HG02642 (cell line): ENCODE results near the gene P4HTM.

Experiments
- ATAC-seq: cut with Tn5 transposase; IDR thresholded peaks from one replicate; pipeline ENCODE4 v1.9.1; 2021; ENCODE audit warnings: mild to moderate bottlenecking; ENCODE audit not compliant: unreplicated experiment, poor library complexity

P4HTM gene

DNA sequence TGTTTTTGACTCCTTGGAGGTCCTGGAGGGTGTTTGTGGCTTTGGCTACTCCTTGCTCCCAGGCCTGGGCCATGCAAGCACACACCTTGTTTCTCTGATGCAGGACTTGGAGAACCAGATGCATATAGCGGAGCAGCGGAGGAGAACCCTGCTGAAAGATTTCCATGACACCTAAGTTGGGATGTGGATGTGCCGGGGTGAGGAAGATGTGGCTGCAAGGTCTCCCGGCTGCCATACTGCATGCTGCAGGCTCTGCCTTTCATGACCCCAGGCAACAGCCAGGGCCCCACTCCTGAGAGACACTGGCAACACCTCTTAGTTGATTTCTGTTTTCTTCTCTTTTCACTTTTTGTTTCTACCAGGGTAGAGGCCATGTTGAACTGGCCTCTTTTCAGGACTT is 6.9 kb upstream of the P4HTM start:
- no peak for ATAC-seq

DNA sequence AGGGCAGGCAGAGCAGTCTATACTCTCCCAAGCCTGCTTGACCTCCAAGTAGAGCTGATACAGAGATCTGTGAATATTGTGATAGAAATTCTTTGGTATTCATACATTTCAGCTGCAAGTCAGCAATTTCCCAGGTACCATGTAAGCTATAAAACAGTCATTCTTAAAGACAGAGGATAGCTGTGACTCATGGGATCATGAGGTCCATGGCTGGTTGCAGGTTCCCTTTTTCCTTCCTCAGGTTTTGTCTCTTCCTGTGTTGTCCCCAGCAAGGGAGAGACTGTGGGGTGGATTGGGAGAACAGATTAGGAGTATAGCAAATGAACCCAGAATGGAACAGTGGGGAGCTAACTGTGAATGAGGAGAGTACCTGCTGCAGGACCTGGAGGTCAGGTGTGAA is 5.4 kb upstream of the P4HTM start:
- ATAC-seq, result no peak

DNA sequence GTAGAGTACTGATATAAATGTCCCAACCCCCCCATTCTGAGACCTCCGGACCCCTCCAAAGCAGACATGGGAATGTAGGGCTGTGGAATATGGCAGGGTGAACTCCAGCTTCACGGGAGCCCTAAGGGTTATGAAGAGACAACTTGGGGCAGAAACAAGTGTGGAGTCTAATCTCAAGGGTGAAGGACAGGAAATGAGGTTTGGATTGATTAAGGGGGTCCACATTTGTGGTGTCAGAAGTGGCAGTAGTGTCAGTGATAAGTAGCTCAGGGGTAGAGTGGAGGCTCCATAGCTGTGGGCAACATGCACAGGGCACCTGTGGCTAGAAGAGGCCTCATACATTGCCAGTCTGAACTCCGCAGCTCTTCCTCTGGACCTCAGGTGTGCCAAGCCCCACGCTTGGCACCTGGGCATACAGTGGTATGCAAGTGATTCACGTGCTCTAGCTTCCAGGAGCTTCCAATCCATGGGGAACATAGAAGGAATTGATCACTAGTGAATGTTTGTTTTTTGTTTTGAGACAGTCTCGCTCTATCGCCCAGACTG is 4.1 kb upstream of the P4HTM start:
- no peak for ATAC-seq

DNA sequence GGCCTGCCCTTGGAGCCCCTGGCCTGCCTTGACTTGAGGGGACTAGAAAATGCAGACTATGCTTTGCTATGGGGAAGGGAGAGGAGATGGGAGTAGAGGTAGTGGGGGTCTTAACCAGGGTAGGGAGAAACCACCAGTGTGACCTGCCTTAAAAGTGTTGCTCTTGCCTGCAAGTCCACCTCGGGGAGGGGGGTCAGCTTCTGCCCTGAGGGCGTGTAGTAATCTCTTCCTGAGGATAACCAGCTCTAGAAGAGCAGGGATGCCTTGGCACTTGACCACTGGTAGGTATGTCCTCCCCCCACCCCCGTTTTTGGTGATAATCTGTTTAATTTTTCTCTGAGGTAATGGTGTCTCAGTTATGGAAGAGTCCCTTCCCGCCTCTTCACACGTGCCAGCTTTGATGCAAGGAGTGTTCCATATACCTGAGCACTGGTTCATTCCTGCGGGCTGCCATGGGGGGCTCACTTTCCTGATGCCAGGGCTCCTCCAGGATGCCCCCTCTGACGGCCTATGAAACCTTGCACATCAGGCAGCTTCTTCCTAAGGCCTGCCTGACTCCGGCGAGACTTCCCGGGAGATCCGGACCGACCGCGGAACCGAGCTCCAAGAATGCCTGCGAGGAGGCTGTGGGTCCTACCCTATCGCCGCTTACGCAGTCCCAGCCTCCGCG is 780 bp upstream of the P4HTM start:
- no peak for ATAC-seq

DNA sequence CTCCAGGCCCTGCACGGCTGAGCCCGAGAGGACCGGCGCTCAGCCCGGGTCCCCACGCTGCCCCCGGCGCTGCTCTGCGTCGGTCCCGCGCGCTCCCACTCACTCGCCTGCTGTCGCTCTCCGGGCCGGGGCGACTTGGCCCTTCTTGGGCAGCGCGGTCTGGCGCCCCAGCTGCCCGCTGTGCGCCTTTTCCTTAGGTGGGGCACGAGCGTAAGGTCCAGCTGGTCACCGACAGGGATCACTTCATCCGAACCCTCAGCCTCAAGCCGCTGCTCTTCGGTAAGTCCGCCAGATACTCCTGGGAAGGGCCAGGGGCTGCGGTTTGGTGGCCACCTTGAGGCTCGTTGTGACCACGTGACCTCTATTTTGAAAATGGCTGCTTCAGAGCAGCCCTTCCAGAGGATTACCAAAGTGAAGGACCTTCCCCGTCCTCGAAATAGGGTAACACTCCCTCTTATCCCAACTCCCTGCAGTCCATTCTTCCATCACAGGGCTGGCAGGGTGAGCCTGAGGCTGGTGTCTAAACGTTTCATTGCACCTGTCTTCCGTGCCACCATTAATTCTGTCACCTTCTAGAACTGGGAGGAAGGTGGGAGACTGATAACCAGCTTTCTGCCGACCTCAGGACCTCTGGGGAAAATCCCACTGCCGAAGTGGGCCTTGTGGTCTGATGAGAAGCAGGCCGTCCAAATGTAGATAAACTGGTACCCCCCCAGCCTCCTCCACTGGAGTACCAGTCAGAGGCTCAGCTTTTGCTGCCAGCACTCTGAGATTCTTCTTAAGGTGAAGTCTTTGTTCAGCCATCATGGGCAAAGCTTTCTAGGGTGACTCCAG is 812 bp downstream of the P4HTM start:
- ATAC-seq, result peak; percentile 15

DNA sequence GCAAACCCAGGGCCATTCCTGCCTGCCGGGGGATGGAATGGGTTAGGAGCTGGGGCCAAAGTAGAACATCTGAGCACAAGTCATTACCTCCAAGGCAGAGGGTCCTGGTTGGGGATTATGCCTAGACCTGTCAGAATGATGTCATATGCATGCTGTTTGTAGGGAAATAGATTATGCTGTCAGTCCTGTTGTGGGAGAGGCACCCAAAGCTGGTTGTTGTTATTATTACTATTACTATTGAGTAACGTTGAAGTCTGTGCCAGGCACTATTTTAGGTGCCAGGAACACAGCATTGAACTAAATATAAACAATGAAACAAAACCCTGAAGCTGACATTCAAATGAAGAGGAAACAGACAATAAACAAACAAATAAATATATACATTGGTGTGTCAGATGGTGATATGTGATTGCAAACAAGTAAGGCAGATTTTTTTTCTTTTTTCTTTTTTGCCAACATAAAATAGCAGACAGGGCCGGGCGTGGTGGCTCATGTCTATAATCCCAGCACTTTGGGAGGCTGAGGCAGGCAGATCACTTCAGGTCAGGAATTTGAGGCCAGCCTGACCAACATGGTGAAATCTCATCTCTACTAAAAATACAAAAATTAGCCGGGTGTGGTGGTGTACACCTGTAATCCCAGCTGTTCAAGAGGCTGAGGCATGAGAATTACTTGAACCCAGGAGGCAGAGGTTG is 2.0 kb downstream of the P4HTM start:
- no peak for ATAC-seq

DNA sequence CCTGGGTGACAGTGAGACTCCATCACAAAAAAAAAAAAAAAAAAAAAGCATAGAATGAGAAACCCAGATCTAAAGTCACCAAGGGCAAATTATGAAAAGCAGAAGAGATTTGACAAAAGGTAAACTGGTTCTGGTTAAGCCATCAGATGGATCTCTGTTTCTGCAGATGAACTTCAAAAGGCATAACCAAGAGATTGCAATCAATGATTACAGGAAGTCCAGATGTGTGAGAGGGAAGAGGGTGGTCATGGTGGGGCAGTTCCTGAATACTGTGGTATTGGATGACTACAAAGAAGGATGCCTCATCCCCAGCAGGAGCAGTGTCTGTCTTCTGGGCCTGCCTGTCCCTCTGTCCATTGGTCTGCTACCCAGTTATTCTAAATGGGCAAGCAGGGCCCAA is 3.8 kb downstream of the P4HTM start:
- ATAC-seq, result no peak

DNA sequence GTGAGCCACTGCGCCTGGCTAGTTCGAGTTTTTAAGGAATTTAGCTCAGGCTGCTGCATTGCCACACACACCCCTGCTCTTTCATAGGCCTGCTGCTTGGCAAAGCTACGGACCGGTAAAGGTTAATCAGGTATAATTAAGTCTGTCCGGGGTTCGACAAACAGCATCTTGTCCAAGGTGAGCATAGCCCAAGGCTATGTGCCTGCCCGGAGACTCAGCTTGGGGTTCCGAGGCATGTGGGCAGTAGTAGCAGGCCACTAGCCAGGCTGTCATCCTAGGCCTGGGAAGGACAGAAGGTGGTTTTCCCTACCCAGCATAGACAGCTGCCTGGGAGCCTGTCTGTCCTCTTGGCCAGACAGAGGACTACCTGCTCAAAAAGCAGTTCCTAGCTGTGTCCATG is 6.6 kb downstream of the P4HTM start:
- no peak for ATAC-seq

DNA sequence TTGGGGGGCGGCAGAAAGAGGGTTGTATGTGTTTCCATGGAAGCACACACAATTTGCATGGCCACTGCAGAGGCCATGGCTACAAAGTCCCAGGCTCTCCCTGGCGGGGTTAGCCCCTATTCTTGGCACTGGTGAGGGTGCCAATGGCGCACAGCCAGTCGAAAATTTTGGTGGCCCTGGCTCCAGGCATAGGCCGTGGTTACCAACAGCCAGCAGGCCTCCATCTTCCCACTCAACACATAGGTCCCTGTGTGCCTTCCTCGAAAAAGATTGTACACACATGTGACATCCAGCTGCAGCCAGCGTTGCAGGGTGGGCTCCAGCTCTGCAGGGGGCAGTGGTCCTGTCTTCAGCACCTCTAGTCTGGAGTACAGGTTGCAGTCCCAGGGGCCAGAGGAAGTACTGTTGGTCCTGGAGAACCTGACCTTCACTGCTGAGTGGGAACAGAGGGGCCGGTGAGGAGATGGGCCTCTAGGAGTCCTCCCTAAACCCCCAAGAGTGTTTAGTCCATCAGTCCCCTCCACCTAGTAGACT is 7.1 kb downstream of the P4HTM start:
- no peak for ATAC-seq

DNA sequence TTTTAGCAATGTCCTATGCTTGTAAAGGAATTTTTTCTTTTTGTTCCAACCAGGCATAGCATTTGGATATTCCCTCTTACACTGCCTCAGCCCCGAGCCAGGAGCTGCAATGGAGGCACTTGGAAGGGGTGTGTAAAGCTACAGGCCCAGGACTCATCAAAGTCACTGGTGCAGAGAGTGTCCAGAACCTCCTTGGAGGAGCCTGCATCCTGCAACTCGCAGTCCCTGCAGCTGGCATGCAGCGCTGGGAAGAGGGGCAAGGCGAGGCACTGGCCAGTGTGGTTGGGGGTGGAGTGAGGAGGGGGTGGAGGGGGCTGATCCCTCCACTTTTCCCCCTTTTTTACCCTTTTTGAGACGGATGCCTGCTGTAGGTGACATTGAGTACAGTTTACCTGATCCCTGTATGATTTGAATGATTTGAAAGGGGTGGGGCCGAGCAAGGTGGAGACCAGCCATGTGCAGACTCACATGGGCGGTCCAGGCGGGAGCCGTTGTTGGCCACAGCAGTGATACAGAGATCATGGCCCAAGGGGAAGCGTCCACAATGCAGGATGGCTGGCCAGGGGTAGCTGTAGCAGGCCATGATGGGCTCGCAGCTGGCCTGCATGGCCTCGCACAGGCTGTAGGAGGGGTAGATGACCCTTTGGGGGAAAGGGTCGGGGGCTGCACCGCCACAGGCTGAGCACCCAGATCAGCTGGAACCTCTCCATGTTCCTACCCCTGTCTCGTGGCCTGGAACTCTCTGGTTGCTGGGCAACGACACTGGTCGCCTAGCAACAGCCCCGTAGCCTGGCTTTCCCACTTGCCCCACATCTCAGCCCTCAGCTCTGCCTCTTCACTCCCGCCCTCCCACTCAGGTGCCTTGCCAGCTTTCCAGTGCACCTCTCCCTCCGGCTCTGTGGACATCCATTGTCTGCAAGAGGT is 7.9 kb downstream of the P4HTM start:
- ATAC-seq, result no peak

DNA sequence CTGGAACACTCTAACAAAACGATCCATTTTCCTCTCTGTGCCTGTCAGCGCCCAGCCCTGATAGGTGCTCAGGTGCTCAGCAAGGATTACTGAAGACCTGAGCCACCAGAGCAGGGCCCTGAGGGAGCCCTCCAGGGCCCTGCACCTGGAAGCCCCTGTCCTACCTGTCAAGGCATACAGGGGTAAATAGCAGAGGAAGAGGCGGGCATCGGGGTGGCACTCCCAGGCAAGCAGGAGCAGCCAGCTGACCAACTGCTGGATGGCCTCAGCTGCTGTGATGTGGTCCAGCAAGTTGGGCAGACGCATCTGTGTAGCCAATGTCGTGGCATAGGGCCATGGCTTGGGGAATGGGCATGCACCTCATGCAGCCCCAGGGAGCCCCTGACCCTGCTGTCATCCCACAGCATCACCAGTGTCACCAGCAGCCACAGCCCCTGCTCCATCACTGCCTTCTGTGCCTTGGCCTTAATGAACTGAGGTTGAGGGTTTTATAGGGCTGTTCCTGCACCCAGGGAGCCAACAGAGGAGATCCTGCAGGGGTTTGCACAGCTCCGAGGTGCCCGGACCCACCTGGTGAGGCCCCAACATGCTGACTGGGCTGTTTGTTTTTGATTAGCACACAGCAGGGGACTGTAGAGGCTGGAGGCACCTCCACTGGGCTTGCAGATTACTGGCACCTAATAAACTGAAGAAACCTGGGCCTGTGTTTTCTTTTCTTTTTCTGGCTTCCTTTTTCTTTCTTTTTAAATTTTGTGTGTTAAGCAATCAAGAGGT is 9.2 kb downstream of the P4HTM start:
- no peak for ATAC-seq

DNA sequence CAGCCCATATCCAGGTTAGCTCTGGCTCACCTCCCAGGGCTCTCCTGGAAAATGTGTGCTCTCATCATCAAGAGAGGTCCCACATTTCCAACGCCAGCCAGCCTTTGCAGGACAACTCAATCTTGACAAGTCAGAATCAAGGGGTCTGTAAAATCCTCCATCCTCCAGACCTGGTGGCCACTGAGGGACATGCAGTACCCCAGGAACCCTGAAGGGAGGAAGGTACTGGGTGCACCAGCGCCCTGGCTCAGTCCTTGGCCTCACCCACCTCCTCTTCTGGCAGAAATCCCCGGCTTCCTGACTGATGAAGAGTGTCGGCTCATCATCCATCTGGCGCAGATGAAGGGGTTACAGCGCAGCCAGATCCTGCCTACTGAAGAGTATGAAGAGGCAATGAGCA is 11.1 kb downstream of the P4HTM start:
- ATAC-seq, result no peak

DNA sequence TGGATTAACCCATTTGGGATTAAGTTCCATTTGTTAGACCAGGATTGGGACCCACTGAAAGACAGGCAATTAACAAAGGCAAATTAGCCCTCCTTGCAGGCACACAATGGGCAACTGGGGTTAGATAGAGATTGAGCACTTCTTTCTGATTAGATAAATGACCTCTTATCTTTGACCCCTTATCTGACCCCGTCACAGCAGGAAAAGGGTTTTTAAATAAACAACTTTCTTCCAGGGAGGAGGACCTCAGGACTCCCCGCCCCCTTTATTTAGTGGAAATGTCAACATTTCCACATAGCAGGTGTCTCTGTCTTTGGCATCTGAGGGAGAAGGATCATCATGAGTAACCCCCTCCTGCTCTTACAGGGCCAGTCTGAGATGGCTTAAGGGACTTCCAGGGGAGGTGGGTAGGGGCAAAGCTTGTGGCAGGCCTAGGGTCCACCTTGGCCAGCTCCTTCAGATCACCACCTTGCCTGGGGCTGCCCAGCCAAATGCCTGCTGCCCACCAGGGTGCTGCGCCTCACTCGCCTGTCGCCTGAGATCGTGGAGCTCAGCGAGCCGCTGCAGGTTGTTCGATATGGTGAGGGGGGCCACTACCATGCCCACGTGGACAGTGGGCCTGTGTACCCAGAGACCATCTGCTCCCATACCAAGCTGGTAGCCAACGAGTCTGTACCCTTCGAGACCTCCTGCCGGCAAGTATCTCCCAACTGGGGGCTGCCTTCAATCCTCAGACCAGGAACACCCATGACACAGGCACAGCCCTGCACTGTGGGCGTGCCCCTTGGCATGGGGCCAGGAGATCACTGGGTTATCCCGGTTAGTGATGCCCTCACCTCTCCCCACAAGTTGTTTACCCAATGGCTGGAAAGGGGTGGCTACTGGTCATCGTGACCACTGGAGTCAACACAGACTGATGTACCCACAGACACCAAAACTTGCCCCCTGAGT is 14.6 kb downstream of the P4HTM start:
- no peak for ATAC-seq

DNA sequence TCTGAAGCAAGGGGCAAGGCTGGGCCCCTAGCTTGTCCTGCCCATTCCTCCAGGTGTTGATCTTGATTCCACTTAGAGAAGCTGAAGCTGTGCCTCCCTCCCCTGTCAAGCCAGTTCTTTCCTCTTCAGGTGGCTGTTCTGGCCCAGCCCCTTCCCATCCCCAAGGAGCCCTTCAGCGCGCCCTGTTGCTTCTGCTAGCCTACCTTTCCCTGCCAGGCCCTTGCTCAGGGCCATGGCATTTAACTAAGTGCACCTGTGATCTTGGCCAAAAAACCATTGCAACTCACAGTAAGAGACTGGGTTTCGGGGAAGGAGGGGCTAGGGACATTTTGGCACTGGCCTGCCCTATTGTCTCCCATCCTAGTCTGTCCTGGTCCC is 15.3 kb downstream of the P4HTM start:
- ATAC-seq, result no peak

DNA sequence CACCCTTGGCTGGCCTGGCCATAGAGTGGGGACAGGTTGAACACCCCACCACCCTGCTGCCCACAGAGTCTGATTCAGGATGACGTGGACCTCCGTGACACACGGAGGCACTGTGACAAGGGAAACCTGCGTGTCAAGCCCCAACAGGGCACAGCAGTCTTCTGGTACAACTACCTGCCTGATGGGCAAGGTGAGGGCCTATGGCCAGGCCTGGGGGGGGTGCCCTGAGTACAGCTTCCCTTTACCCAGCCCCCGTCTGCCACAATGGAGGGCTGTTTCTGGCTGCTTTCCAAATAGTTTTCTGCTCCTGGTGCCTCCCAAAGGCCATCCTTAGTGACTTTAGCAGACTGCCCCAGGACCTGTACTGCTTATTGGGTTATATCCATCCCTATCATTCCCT is 16.0 kb downstream of the P4HTM start:
- no peak for ATAC-seq

DNA sequence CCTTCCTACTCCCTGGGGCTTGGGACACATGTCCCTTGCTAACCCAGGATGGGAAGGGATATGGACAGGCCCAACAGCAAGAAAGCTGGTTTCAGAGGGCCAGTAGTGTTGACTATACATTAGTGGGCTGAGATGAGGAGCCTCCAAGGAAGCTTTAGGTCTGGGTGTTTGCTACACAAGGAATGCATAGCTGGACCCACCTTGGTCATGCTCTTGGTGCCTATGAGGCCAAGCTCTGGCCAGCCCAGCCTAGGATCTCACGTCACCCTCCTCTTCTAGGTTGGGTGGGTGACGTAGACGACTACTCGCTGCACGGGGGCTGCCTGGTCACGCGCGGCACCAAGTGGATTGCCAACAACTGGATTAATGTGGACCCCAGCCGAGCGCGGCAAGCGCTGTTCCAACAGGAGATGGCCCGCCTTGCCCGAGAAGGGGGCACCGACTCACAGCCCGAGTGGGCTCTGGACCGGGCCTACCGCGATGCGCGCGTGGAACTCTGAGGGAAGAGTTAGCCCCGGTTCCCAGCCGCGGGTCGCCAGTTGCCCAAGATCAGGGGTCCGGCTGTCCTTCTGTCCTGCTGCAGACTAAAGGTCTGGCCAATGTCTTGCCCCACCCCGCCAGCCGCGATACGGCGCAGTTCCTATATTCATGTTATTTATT is 16.5 kb downstream of the P4HTM start:
- peak; percentile 7 for ATAC-seq

DNA sequence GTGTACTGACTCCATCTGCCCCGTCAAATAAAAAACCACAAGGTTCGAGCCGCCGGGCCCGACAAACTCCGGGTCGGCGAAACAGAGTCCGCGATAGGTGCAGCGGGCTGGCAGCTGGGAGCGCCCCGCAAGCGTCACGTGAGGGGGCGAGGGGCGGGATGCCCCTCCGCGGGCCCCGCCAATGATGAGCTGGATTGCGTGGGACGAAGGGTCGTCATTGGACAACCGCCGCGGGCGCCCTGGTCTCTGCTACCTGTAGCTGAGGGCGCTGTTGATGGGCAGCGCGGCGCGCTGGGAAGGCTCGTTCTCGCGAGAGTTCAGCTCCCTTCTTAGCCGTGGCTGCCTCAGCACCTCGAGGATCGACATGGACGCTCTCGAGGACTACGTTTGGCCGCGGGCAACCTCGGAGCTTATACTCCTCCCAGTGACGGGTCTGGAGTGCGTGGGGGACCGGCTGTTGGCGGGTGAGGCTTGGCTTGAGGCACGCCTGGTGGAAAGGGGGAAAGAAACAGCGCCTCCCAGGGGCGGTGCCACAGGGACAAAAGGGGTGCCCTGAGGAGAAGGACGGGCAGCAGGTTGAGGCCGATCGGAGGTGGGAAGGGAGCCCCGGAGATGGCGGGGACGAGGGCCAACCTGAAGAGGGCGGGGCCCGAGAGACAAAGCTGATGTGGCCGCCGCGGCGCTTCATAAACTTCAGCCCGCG is 17.2 kb downstream of the P4HTM start, which contains the start of gene WDR6:
Gene WDR6, plus strand, starts transcription at position 324 of the 703 bp plus-strand sequence. Its CDS starts 41 bp downstream, at position 365.
- ATAC-seq, result peak; percentile 88
